Astrocyte (in vitro differentiated cells and primary cell): ENCODE measurements around the gene KCNQ1.

Experiments used
- EZH2 ChIP-seq: IDR thresholded peaks from 2 replicates; pipeline ENCODE4 v1.6.1; 2012; ENCODE audit warnings: mild to moderate bottlenecking, low read length, inconsistent platforms; ENCODE audit not compliant: insufficient read depth
- TF ChIP-seq, protein P1 (sequence below): IDR thresholded peaks from 2 replicates; pipeline ENCODE4 v1.5.1; 2011; ENCODE audit warnings: low read depth, mild to moderate bottlenecking, inconsistent platforms, low read length, moderate library complexity; ENCODE audit not compliant: insufficient read depth

GRCh38 chr11:2481253-2481652 is 36.4 kb downstream of the KCNQ1 start:
- TF ChIP-seq, protein P1, sequence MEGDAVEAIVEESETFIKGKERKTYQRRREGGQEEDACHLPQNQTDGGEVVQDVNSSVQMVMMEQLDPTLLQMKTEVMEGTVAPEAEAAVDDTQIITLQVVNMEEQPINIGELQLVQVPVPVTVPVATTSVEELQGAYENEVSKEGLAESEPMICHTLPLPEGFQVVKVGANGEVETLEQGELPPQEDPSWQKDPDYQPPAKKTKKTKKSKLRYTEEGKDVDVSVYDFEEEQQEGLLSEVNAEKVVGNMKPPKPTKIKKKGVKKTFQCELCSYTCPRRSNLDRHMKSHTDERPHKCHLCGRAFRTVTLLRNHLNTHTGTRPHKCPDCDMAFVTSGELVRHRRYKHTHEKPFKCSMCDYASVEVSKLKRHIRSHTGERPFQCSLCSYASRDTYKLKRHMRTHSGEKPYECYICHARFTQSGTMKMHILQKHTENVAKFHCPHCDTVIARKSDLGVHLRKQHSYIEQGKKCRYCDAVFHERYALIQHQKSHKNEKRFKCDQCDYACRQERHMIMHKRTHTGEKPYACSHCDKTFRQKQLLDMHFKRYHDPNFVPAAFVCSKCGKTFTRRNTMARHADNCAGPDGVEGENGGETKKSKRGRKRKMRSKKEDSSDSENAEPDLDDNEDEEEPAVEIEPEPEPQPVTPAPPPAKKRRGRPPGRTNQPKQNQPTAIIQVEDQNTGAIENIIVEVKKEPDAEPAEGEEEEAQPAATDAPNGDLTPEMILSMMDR, result no peak
- no peak for TF ChIP-seq EZH2
